HCEC 1CT (cell line): ENCODE measurements around the gene SCARB1.
A peak's percentile ranks its signal among the peaks of the same experiment; 100 is the strongest.

ENCODE experiments used
- DNase-seq: peaks from one replicate; pipeline ENCODE4 v3.0.0-alpha.2; 2017

The SCARB1 gene

DNA sequence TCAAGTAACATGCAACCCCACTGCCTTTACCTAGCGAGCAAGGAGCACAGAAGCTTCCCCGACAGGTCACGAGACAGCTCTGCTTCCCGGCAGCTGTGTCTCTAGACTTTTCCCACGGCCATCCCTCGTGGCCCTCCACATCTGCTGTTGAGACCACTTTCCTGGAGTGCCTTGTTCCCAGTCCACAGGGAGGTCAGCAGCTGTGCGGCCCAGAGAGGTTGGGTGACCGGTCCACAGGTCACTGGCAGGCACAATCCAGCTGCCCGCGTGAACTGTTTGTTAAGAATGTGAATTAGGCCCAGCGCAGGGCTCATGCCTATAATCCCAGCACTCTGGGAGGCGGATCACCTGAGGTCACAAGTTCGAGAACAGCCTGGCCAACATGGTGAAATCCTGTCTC lies 71.5 kb downstream of the SCARB1 start:
- no peak for DNase-seq

DNA sequence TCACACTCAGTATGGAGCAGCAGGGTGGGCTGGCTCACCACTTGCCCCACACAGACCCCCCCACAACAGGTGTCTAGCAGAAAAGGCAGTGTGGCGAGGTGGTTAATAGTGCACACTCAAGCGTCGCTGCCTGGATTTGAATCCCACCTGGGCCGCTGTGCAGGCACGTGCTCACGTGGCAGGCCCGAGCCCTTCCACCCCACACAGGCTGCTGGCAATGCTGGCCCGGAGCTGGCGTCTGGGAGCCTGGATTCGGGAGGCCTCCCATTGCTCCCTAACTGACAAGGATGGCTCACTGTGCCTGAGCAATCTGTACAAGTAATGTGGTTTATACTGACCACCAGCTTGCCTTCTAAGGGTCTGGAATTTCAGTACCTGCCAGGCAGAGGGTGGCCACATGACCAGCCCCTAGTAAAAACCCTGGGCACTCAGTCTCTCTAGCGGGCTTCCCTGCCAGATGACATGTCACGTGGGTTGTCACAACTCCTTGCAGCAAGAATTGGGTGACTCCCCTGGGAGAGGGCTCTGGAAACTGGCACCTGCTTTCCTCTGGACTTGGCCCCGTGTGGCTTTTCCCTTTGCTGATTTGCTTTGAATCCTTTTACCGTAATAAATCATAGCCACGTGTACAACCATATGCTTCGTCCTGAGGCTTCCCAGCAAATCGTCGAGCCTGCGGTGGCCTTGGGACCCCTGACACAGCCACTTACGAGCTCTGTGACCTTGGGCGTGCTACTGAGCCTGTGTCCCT lies 72.8 kb downstream of the SCARB1 start:
- no peak for DNase-seq

GRCh38 chr12:124788936-124789555 lies 74.6 kb downstream of the SCARB1 start:
- no peak for DNase-seq

DNA sequence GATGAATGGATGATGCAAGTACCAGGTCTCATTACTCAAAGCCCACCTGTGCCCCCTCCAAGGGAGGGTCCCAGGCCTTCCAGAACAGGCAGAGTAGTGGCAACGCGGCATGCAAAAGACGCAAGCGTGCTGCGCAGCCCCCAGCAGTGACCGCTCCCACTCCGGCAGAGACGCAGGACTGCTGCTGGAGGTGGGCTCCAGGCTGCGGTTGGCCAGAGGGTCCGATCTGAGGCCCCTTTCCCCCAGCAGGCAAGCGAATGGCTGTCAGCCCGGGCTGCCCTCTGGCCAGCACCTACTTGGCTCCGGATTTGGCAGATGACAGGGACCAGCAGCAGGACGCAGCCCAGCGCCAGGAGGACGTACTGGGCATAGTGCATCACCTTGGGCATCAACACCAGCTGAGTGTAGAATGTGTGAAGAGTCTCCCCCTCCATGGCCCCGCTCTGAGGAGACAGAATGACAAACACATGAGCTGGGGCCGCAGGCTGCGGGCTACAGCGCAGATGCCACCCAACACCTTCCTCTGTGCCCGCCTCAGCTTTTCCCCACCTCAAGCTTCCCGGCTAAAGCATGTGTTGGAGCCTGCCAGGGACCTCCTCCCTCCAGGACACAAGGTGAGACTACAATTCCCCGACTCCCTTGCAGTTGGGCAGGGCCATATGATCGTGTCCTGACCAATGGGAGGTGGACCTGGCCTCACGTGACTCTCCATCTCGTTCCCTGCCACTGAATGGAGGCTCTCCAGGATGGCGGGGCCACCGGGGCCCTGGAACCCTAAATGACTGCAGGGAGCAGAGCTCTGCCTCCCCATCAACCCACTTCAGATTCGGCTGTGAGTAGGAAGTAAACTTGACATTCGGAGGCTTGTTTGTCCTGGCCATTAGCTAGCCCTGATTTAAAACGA lies 77.4 kb downstream of the SCARB1 start:
- peak; percentile 63 for DNase-seq

DNA sequence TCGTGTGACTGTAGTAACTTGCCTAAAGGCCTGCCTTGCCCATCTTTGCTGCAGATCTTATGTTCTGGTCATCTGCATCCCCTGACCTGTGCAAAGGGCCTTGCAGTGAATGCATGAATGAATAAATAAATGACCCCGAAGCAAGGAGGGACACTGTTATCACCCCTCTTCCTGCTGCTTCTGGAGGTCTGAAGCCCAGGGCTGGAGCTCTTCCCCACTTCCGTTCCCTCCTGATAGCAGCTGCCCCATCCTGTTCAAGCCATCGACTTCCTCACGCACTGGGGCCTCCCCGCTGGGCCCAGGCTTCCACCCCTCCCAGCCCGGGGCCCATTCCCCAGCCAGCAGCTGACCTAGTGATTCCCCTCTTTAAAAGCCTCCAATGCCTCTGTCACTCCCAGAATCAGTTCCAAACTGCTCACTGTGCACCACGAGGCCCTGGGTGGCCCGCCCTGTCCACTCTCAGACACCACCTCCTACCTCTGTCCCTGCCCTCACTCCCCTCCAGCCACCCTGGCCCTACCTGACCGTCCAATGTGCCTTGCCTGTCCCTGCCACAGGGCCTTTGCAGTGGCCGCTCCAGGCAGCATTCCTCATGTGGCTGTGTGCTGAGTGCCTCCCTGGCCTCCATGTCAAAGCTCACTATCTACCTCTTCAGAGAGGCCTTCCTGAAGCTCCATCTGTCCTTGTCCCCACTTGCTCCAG lies 78.6 kb downstream of the SCARB1 start:
- DNase-seq, result no peak

DNA sequence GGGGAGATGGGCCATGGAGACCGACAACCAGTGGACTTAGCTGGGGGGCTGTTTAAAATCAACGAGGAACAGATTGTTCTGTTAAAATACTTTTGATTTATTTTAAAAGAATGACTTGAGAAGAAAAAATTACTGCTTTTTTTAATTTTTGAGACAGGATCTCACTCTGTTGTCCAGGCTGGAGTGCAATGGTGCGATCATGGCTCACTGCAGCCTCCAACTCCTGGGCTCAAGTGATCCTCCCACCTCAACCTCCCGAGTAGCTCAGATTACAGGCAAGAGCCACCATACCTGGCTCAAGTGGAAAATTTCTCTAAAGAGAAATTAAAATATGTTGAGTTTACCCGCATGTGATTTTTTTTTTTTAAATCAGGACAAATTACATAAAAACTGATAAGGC lies 80.6 kb downstream of the SCARB1 start:
- DNase-seq, result no peak

DNA sequence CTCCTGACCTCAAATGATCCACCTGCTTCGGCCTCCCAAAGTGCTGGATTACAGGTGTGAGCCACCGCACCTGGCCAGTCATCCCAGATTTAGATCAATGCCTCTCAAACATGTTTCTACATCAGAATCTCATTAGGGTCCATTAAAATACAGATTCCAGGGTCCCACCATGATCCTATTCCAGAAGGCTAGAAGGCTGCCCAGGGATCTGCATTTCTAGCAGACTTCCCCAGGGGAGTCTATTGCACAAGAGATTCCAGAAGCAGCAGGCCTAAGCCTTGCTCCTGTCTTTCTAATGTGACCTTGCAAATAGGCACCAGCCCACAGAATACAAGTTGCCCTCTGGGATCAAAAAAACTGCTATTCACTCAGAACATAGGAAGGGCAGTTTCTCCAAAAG lies 81.5 kb downstream of the SCARB1 start:
- DNase-seq, result no peak

DNA sequence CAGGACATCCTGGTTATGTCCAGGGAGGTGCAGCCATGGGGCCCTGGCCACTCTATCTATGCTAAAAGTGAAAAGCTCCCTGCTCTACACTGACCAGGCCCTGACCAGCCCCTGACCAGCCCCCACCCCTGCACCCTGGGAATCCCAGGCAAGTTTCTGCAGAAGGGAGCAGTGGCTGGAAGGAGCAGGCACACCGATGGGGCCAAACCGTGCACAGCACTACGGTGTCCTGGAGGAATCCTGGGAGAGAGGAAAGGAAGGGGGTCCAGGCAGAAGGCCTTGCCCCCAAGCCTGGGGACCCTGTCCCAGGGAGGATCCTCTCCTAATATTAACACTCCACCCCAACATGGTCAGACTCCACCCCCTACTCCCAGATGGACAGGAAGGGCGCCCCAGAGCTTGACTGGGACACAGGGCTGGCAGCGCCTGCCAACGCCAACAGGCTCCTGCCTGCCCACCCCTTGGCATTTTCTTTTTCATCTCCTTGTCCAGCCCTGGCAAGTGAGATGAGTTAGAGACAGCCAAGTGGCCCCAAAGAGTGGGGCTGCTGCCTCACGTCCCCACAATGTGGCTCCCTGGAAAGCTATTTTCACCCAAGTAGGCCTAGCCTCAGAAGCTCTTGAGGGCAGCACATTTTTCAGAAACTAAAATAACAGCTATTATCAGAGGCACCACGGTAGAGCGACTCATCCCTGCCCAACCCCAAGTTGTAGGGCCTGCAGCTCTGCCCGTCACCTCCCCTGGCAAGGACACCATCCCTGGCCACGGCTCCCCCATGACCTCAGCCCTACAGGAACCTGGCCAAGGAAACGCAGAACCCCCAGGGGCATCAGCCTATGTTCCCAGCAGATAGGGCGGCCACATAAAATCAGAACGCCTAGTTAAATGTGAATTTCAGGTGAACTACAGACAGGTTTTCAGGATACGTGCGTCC lies 82.6 kb downstream of the SCARB1 start:
- no peak for DNase-seq

GRCh38 chr12:124780336-124780735 lies 83.3 kb downstream of the SCARB1 start:
- no peak for DNase-seq

DNA sequence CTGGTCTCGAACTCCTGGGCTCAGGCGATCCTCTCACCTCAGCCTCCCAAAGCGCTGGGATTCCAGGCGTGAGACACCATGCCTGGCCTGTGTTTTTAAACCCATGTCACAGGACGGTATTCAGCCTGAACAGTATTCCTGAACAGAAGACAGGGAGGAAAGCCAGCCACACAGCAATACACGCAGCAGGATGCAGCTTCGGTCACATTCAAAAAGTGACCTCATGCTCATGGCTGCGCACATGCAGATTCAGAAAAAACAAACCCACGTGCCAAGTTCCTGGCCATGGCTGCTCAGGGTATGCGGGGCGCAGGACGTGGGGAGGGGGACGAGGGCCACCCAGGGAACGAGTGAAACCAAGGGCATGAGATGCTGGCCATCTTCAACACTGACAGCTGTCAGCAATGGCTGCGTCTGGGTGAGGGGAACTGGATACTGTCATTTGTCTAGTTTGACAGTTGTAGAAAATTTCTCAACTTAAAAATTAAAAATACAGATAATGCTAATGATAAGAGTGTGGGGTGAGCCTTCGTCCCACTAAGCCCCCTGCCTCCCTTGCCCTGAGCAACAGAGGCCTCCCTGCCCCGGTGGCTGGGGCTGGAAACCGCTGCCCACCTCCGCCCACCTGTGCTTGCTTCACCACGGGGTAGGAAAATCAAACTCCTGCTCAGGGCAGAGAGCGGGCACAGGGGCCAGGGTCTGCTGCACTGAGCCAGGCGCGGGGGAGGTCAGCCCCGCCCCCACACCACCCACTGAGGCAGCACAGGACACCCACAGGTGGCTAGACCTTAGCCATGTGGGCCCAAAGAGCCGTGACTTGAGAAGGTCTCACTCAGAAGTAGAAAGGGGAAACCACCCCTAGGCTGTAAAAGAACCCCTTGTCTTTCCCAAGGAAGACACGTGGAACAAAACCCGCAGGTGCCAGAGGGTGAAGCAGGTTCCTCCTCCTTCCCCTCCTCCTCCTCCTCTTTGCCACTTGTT lies 84.2 kb downstream of the SCARB1 start:
- no peak for DNase-seq

DNA sequence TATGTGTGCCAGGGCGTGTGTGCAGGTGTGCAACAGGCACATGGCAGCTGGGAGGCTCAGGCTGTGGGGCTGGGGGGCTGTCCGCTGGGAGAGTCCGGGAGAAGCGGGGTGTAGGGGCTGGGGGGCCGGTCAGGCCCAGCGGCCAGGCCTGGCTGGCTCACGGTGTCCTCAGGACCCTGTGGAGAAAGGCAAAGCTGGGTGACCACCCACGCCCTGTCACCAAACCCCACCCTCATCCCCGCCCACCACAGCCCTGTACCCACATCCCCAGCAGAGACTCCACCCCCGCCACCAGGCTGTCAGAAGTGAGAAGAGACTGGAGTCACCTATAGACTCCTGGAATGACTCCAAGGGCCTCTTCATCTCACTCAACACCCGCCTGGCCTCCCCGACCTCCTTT lies 85.3 kb downstream of the SCARB1 start:
- DNase-seq, result no peak

- DNase-seq, result no peak
These were observed 86.0 kb downstream of the SCARB1 start for GRCh38 chr12:124777399-124778372.

DNA sequence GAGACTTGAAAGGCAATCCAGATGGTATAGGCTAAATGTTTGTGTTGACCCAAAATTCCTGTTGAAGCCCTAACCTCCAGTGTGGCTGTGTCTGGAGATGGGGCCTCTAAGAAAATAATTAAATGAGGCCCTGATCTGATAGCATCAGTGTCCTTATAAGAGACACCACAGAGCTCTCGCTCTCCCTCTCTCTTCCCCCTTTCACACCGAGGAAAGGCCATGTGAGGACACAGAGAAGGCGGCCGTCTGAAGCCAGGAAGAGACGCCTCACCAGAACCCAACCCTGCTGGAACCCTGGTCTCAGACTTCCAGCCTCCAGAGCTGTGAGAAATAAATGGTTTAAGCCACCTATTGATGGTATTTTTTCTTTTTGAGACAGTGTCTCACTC lies 87.5 kb downstream of the SCARB1 start:
- no peak for DNase-seq

- DNase-seq, result peak; percentile 82
These were observed 89.0 kb downstream of the SCARB1 start for GRCh38 chr12:124774462-124775167.

- DNase-seq, result no peak
These were observed 89.6 kb downstream of the SCARB1 start for GRCh38 chr12:124774054-124774461.

DNA sequence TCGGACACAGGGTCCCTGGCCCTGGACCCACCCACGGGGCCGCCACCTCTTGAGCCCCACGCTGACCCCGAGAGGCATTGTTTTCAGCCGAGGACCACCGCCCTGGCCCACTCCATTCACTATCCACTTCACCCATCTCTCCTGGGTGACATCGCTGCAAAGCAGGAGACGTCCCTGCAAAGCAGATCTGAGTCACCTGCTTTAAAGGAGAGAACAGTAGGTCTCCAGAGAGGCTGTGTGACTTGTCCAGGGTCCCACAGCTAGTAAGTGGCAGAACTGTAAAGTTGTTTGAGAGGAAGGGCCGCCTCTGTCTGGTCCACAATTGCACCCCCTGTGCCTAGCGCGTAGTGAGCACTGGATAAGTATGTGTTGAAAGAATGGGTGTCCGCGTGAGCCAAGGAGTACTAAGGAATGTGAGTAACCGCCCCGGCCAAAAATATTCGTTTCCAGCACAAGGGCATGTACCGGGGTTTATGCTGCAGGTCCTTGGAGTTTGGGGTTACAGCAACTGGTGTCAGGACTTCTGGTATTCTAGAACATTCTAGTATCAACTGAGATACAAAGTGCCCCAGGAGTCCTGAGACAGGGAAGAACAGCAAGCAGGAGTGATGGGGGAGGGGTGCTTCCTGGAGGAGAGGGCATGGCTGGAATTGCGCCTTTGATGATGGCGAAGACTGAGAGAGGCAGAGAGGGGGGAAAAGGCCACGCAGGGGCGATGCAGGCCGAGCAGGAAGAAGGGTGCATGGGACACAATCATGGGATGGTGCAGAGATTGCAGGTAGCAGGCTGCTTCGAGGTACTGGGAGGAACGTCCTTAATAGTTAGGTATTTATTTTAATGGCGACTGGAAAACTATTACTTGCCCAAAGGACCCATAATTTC lies 91.1 kb downstream of the SCARB1 start:
- DNase-seq, result no peak

GRCh38 chr12:124771462-124772288 lies 92.0 kb downstream of the SCARB1 start:
- peak; percentile 47 for DNase-seq
